ENCODE results near the gene C1orf141. TPM values are rescaled to one million over a fixed set of nuclear protein-coding genes. Genes with fewer than 3 reads are reported as not detected.

Gene C1orf141
- not detected for total RNA-seq
- long read RNA-seq: 0 reads

GRCh38 chr1:67134695-67135094 lies at the start of gene C1orf141:
C1orf141 (minus strand) TSS chr1:67134970; CDS start chr1:67127240, 7,730 bp downstream.
- H3K4me1 ChIP-seq: no peaks in the 10 kb centered on the region
- TF ChIP-seq, protein P1, sequence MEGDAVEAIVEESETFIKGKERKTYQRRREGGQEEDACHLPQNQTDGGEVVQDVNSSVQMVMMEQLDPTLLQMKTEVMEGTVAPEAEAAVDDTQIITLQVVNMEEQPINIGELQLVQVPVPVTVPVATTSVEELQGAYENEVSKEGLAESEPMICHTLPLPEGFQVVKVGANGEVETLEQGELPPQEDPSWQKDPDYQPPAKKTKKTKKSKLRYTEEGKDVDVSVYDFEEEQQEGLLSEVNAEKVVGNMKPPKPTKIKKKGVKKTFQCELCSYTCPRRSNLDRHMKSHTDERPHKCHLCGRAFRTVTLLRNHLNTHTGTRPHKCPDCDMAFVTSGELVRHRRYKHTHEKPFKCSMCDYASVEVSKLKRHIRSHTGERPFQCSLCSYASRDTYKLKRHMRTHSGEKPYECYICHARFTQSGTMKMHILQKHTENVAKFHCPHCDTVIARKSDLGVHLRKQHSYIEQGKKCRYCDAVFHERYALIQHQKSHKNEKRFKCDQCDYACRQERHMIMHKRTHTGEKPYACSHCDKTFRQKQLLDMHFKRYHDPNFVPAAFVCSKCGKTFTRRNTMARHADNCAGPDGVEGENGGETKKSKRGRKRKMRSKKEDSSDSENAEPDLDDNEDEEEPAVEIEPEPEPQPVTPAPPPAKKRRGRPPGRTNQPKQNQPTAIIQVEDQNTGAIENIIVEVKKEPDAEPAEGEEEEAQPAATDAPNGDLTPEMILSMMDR (IDR thresholded peaks at IDR 0.05): no peak
- H3K36me3 ChIP-seq: no peaks in the 10 kb centered on the region
- H3K27me3 ChIP-seq: no peaks in the 10 kb centered on the region
- ATAC-seq (peak; percentile 60), DNase-seq (peak; percentile 67)
- peak within 1 kb of the TSS; percentile 23 for H3K4me3 ChIP-seq
- intact Hi-C loops (cut with DNase I): no loop called here
- H3K27ac ChIP-seq: no peak within 1 kb of the TSS
- no peaks in the 10 kb centered on the region for H3K9me3 ChIP-seq

DNA sequence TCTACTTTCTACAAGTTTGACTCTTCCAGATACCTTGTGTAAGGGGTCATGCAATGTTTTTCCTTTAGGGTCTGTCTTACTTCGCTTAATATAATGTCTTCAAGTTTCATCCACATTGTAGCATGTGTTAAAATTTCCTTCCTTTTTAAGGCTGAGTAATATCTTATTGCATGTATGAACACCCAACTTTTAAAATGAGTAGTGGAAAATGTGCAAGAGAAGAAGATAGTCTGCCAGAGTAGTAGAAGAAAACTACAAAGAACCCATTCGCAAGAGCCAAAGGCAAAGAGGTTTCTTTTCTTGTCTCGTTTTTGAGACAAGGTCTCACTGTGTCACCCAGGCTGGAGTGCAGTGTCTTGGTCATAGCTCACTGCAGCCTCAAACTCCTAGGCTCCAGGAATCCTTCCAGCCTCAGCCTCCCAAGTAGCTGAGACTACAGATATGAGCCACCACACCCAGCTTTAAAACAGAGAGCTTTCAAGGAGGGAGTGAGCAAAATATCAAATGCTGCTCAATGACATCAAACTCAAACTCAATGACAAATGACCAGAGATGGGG lies 40.8 kb upstream of the C1orf141 start:
- Histone ChIP-seq H3K27ac (no peak overlapping the region), H3K27me3 (no peaks in the 10 kb centered on the region), H3K9me3 (no peaks in the 10 kb centered on the region), H3K36me3 (no peaks in the 10 kb centered on the region), H3K4me3 (no peak overlapping the region), H3K4me1 (no peaks in the 10 kb centered on the region)
- TF ChIP-seq, protein P1 (IDR thresholded peaks at IDR 0.05): no peak
- DNase-seq (no peak), ATAC-seq (no peak)
- intact Hi-C loops (cut with DNase I): no loop called here

GRCh38 chr1:67174716-67175284 lies 40.0 kb upstream of the C1orf141 start:
- intact Hi-C loops (cut with DNase I): no loop called here

GRCh38 chr1:67173988-67174387 lies 39.2 kb upstream of the C1orf141 start:
- Histone ChIP-seq H3K36me3 (no peaks in the 10 kb centered on the region), H3K4me1 (no peaks in the 10 kb centered on the region), H3K9me3 (no peaks in the 10 kb centered on the region), H3K27ac (no peak overlapping the region), H3K4me3 (no peak overlapping the region), H3K27me3 (no peaks in the 10 kb centered on the region)
- ATAC-seq (no peak), DNase-seq (no peak)
- TF ChIP-seq, protein P1 (IDR thresholded peaks at IDR 0.05): no peak
- intact Hi-C loops (cut with DNase I): no loop called here

More at GRCh38 chr1:67174716-67175284, 40.0 kb upstream of the C1orf141 start:
- H3K4me1 ChIP-seq: no peaks in the 10 kb centered on the region
- no peak for DNase-seq
- no peak overlapping the region for H3K27ac ChIP-seq
- ATAC-seq: no peak
- H3K9me3 ChIP-seq: no peaks in the 10 kb centered on the region
- no peaks in the 10 kb centered on the region for H3K27me3 ChIP-seq
- H3K36me3 ChIP-seq: no peaks in the 10 kb centered on the region
- H3K4me3 ChIP-seq: no peak overlapping the region
- TF ChIP-seq, protein P1 (IDR thresholded peaks at IDR 0.05): no peak

- no peaks in the 10 kb centered on the region for H3K27me3 ChIP-seq
- H3K4me3 ChIP-seq: no peak overlapping the region
- H3K27ac ChIP-seq: no peak overlapping the region
- no peak for ATAC-seq
- no peak for DNase-seq
- intact Hi-C loops (cut with DNase I): no loop called here
- TF ChIP-seq, protein P1 (IDR thresholded peaks at IDR 0.05): no peak
- no peaks in the 10 kb centered on the region for H3K4me1 ChIP-seq
- no peaks in the 10 kb centered on the region for H3K9me3 ChIP-seq
- H3K36me3 ChIP-seq: no peaks in the 10 kb centered on the region
Observed at GRCh38 chr1:67171978-67172377, 37.2 kb upstream of the C1orf141 start.
